HCT116 (cell line): ENCODE measurements around the gene SLC30A4. TPM values are rescaled to one million over a fixed set of nuclear protein-coding genes. Genes with fewer than 3 reads are reported as not detected.

Experiments
- ATAC-seq: fragments of 200-7000 bp; cut with Tn5 transposase; 2 replicates; pipeline ENCODE4 v1.9.1; 2020; ENCODE audit warnings: mild to moderate bottlenecking, moderate library complexity
- BruUV-seq: library from RNA; stranded (reverse); fragments of 400-500 nt; replicated peaks from 2 replicates; lab custom pipeline; 2021; lab: Mats Ljungman, UMichigan
- CTCF ChIA-PET: fragments of 300-600 bp; sonication (Branson Sonifier 250); formaldehyde crosslinking; loops from one replicate; lab custom pipeline; 2021; ENCODE audit warnings: antibody characterized with exemption; lab: Charles Lee
- POLR2A ChIA-PET: fragments of 300-600, 350-600 bp; sonication (Branson Sonifier 250); formaldehyde crosslinking; loops from one replicate; lab custom pipeline; 2021; ENCODE audit warnings: antibody characterized with exemption; lab: Charles Lee
- RAD21 ChIA-PET, 2 experiments: fragments of 300-600 bp; sonication (Branson Sonifier 250); formaldehyde crosslinking; loops; one replicate each; lab custom pipeline; 2023; ENCODE audit warnings: low total read pairs in 2 of 2; ENCODE audit not compliant: uncharacterized antibody in 2 of 2, unreplicated experiment in 2 of 2, low non-redundant PET in 1 of 2; lab: Charles Lee
- DNase-seq: peaks from one replicate; pipeline ENCODE4 v3.0.0-alpha.2; 2010; ENCODE audit warnings: low read depth, low spot score
- H2AFZ ChIP-seq: fragments of 200-600 bp; shearing (Covaris generic), sonication (generic); 2 replicates; pipeline ENCODE4 v1.6.1; 2017; ENCODE audit warnings: low read depth, mixed run types, mixed read lengths, antibody characterized with exemption, low read length; ENCODE audit not compliant: poor library complexity, severe bottlenecking
- H3K27ac ChIP-seq: 2 replicates; pipeline ENCODE4 v1.5.1; 2012; ENCODE audit warnings: low read depth, low read length
- H3K27me3 ChIP-seq: fragments of 200-600 bp; sonication (generic); 2 replicates; pipeline ENCODE4 v1.6.1; 2016; ENCODE audit warnings: mixed run types, low read length, mixed read lengths; ENCODE audit not compliant: insufficient read depth
- H3K36me3 ChIP-seq, 2 experiments: fragments of 200-500 bp in 1 of 2; fragments of 200-600 bp in 1 of 2; sonication (Bioruptor generic) in 1 of 2; sonication (generic) in 1 of 2; 2 replicates each; pipeline versions ENCODE4 v1.5.1 to v1.6.1; 2014 to 2016; ENCODE audit warnings: low read length in 2 of 2, inconsistent platforms in 1 of 2, mixed read lengths in 1 of 2, mixed run types in 1 of 2; ENCODE audit not compliant: insufficient read depth in 2 of 2, control insufficient read depth in 1 of 2
- H3K4me1 ChIP-seq, 2 experiments: fragments of 200-600 bp in 1 of 2; sonication (generic) in 1 of 2; 2 replicates each; pipeline versions ENCODE4 v1.5.1 to v1.6.1; 2012 to 2017; ENCODE audit warnings: low read length in 2 of 2, inconsistent platforms in 1 of 2, mild to moderate bottlenecking in 1 of 2, mixed read lengths in 1 of 2, mixed run types in 1 of 2, moderate library complexity in 1 of 2; ENCODE audit not compliant: insufficient read depth in 2 of 2, control insufficient read depth in 1 of 2
- H3K4me2 ChIP-seq: fragments of 200-600 bp; sonication (generic); 2 replicates; pipeline ENCODE4 v1.6.1; 2017; ENCODE audit warnings: mixed run types, low read length, mixed read lengths
- H3K4me3 ChIP-seq, 2 experiments: fragments of 200-600 bp in 1 of 2; sonication (generic) in 1 of 2; replicated peaks in 1 of 2; 2 replicates each; pipeline ENCODE4 v1.5.1; 2011 to 2016; ENCODE audit warnings: low read length in 2 of 2, control low read depth in 1 of 2, low read depth in 1 of 2, mild to moderate bottlenecking in 1 of 2, mixed read lengths in 1 of 2, mixed run types in 1 of 2
- H3K79me2 ChIP-seq: fragments of 200-600 bp; sonication (generic); 2 replicates; pipeline ENCODE4 v1.6.1; 2017; ENCODE audit warnings: mild to moderate bottlenecking, mixed run types, low read length, moderate library complexity, mixed read lengths; ENCODE audit not compliant: insufficient read depth
- H3K9ac ChIP-seq: fragments of 200-600 bp; sonication (generic); 2 replicates; pipeline ENCODE4 v1.6.1; 2016; ENCODE audit warnings: low read length, mixed read lengths
- H3K9me2 ChIP-seq: fragments of 200-600 bp; sonication (generic), shearing (Covaris generic); 2 replicates; pipeline ENCODE4 v1.6.1; 2017; ENCODE audit warnings: mixed run types, mild to moderate bottlenecking, moderate library complexity; ENCODE audit not compliant: insufficient read depth
- H3K9me3 ChIP-seq, 2 experiments: fragments of 200-500 bp in 1 of 2; fragments of 200-600 bp in 1 of 2; sonication (Bioruptor generic) in 1 of 2; sonication (generic) in 1 of 2; 2 replicates each; pipeline ENCODE4 v1.6.1; 2014 to 2017; ENCODE audit warnings: low read length in 2 of 2, mixed read lengths in 2 of 2, inconsistent platforms in 1 of 2, low read depth in 1 of 2, mild to moderate bottlenecking in 1 of 2, mixed run types in 1 of 2, moderate library complexity in 1 of 2; ENCODE audit not compliant: control insufficient read depth in 1 of 2, insufficient read depth in 1 of 2
- H4K20me1 ChIP-seq: fragments of 200-600 bp; sonication (generic), shearing (Covaris generic); 2 replicates; pipeline ENCODE4 v1.6.1; 2017; ENCODE audit warnings: mixed run types, mild to moderate bottlenecking, moderate library complexity; ENCODE audit not compliant: insufficient read depth
- CBX3 ChIP-seq: IDR thresholded peaks from 2 replicates; pipeline ENCODE4 v1.6.1; 2012; ENCODE audit warnings: low read depth
- CEBPB ChIP-seq: IDR thresholded peaks from 2 replicates; pipeline ENCODE4 v1.6.1; 2012; ENCODE audit warnings: low read depth
- EZH2 ChIP-seq: fragments of 200-600 bp; sonication (generic); IDR thresholded peaks from 2 replicates; pipeline ENCODE4 v1.6.1; 2017; ENCODE audit warnings: antibody characterized with exemption, mixed run types
- FOSL1 ChIP-seq: IDR thresholded peaks from 2 replicates; pipeline ENCODE4 v1.6.1; 2012; ENCODE audit warnings: low read depth
- MAX ChIP-seq: IDR thresholded peaks from 2 replicates; pipeline ENCODE4 v1.6.1; 2012
- POLR2A ChIP-seq: IDR thresholded peaks from 2 replicates; pipeline ENCODE4 v1.7.0; 2011; ENCODE audit warnings: borderline replicate concordance; ENCODE audit not compliant: insufficient read depth, insufficient read length; ENCODE audit errors: extremely low read depth
- POLR2AphosphoS5 ChIP-seq: IDR thresholded peaks from 2 replicates; pipeline ENCODE4 v1.6.1; 2011; ENCODE audit warnings: mild to moderate bottlenecking, low read depth, low read length, moderate library complexity
- SP1 ChIP-seq: IDR thresholded peaks from 2 replicates; pipeline ENCODE4 v1.6.1; 2012; ENCODE audit warnings: low read depth
- SRF ChIP-seq: IDR thresholded peaks from 2 replicates; pipeline ENCODE4 v1.6.1; 2012; ENCODE audit warnings: low read depth
- TCF7L2 ChIP-seq: IDR thresholded peaks from 2 replicates; pipeline ENCODE4 v1.7.0; 2011; ENCODE audit warnings: borderline replicate concordance, inconsistent platforms; ENCODE audit not compliant: insufficient read depth, insufficient read length; ENCODE audit errors: extremely low read depth
- YY1 ChIP-seq: IDR thresholded peaks from 2 replicates; pipeline ENCODE4 v1.6.1; 2011; ENCODE audit warnings: low read length, low read depth, moderate library complexity, mild to moderate bottlenecking; ENCODE audit not compliant: insufficient replicate concordance; ENCODE audit errors: extremely low read depth
- ZFX ChIP-seq: fragments of 450-650 bp; IDR thresholded peaks from 2 replicates; pipeline ENCODE4 v1.6.1; 2017
- ZNF274 ChIP-seq: fragments of 200-500 bp; sonication (Bioruptor generic); IDR thresholded peaks from 2 replicates; pipeline ENCODE4 v1.6.1; 2014; ENCODE audit warnings: mild to moderate bottlenecking, low read depth, low read length, inconsistent platforms
- intact Hi-C: fragments of 100-400 bp; cut with micrococcal nuclease; formaldehyde crosslinking; loops from 2 replicates; pipeline ENCODE4 v1.10.0; 2022
- total RNA-seq: library from RNA; stranded (reverse); gene quantifications from one replicate; pipeline ENCODE4 v1.2.1, GENCODE V29; 2021; ENCODE audit not compliant: unreplicated experiment
- TF ChIP-seq, protein P1 (sequence below), 3 experiments: fragments of 200-600 bp in 1 of 3; sonication (generic) in 1 of 3; IDR thresholded peaks in 2 of 3; conservative IDR thresholded peaks in 1 of 3; 2 replicates each; pipeline ENCODE4 v1.5.1; 2012 to 2017; ENCODE audit warnings: low read depth in 2 of 3, low read length in 2 of 3, antibody characterized with exemption in 1 of 3, borderline replicate concordance in 1 of 3, control low read depth in 1 of 3, mild to moderate bottlenecking in 1 of 3, mixed read lengths in 1 of 3, mixed run types in 1 of 3, moderate library complexity in 1 of 3; ENCODE audit not compliant: insufficient read depth in 1 of 3
- TF ChIP-seq, protein P2 (sequence below): IDR thresholded peaks from 2 replicates; pipeline ENCODE4 v1.6.1; 2012; ENCODE audit warnings: low read depth

Gene SLC30A4
- total RNA-seq, 1 experiment from 2014 or later = 2.7 TPM

- BruUV-seq = no TSS peak
- Histone ChIP-seq H3K4me1 (no peaks in the 10 kb centered on the region), H3K79me2 (no peaks in the 10 kb centered on the region), H3K36me3 (no peaks in the 10 kb centered on the region), H4K20me1 (no peaks in the 10 kb centered on the region), H3K9me3 (no peaks in the 10 kb centered on the region), H3K4me3 (no peak overlapping the region), H3K27me3 (no peaks in the 10 kb centered on the region), H3K27ac (no peak overlapping the region), H3K9me2 (no peaks in the 10 kb centered on the region), H3K9ac (no peak overlapping the region), H3K4me2 (no peak overlapping the region), H2AFZ (no peak overlapping the region)
- RAD21 ChIA-PET = no interaction called here
- TF ChIP-seq ZNF274 (no peak), TCF7L2 (no peak), ZFX (no peak), FOSL1 (no peak), YY1 (no peak), POLR2AphosphoS5 (no peak), CBX3 (no peak), SRF (no peak)
- POLR2A ChIA-PET = no interaction called here
- ATAC-seq (no peak), DNase-seq (no peak)
- CTCF ChIA-PET = interaction anchor here (1.5 kb wide), 1 partner anchor 377 kb away, joined by 3 read pairs; no protein-coding TSS in a partner anchor
- intact Hi-C loops = no loop called here
Observed at GRCh38 chr15:45495588-45495987, 27.0 kb downstream of the SLC30A4 start.

- H3K36me3 ChIP-seq = no peaks in the 10 kb centered on the region
- no peak for DNase-seq
- RAD21 ChIA-PET = no interaction called here
- BruUV-seq = no TSS peak
- no peaks in the 10 kb centered on the region for H3K9me3 ChIP-seq
- H3K27me3 ChIP-seq = no peaks in the 10 kb centered on the region
- H4K20me1 ChIP-seq = no peaks in the 10 kb centered on the region
- no peaks in the 10 kb centered on the region for H3K4me1 ChIP-seq
- H3K4me2 ChIP-seq = no peak overlapping the region
- POLR2A ChIA-PET = no interaction called here
- no peaks in the 10 kb centered on the region for H3K79me2 ChIP-seq
- intact Hi-C loops = no loop called here
- CTCF ChIA-PET = no interaction called here
- H3K27ac ChIP-seq = no peak overlapping the region
- no peak overlapping the region for H3K4me3 ChIP-seq
- no peaks in the 10 kb centered on the region for H3K9me2 ChIP-seq
- no peak overlapping the region for H3K9ac ChIP-seq
- ATAC-seq = no peak
- no peak overlapping the region for H2AFZ ChIP-seq
- no peak for TF ChIP-seq EZH2
- no peak for TF ChIP-seq POLR2A
- TF ChIP-seq SRF = no peak
- TF ChIP-seq MAX = no peak
- TF ChIP-seq, protein P1, sequence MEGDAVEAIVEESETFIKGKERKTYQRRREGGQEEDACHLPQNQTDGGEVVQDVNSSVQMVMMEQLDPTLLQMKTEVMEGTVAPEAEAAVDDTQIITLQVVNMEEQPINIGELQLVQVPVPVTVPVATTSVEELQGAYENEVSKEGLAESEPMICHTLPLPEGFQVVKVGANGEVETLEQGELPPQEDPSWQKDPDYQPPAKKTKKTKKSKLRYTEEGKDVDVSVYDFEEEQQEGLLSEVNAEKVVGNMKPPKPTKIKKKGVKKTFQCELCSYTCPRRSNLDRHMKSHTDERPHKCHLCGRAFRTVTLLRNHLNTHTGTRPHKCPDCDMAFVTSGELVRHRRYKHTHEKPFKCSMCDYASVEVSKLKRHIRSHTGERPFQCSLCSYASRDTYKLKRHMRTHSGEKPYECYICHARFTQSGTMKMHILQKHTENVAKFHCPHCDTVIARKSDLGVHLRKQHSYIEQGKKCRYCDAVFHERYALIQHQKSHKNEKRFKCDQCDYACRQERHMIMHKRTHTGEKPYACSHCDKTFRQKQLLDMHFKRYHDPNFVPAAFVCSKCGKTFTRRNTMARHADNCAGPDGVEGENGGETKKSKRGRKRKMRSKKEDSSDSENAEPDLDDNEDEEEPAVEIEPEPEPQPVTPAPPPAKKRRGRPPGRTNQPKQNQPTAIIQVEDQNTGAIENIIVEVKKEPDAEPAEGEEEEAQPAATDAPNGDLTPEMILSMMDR (IDR thresholded peaks at IDR 0.05 in 2 of 3, conservative IDR thresholded peaks at IDR 0.05 in 1 of 3; ENCODE audit: borderline replicate concordance in 1 of 3, insufficient read depth in 1 of 3, low read depth in 2 of 3, low read length in 2 of 3) = no peak
- no peak for TF ChIP-seq SP1
- TF ChIP-seq CEBPB = no peak
- no peak for TF ChIP-seq TCF7L2
- TF ChIP-seq, protein P2, sequence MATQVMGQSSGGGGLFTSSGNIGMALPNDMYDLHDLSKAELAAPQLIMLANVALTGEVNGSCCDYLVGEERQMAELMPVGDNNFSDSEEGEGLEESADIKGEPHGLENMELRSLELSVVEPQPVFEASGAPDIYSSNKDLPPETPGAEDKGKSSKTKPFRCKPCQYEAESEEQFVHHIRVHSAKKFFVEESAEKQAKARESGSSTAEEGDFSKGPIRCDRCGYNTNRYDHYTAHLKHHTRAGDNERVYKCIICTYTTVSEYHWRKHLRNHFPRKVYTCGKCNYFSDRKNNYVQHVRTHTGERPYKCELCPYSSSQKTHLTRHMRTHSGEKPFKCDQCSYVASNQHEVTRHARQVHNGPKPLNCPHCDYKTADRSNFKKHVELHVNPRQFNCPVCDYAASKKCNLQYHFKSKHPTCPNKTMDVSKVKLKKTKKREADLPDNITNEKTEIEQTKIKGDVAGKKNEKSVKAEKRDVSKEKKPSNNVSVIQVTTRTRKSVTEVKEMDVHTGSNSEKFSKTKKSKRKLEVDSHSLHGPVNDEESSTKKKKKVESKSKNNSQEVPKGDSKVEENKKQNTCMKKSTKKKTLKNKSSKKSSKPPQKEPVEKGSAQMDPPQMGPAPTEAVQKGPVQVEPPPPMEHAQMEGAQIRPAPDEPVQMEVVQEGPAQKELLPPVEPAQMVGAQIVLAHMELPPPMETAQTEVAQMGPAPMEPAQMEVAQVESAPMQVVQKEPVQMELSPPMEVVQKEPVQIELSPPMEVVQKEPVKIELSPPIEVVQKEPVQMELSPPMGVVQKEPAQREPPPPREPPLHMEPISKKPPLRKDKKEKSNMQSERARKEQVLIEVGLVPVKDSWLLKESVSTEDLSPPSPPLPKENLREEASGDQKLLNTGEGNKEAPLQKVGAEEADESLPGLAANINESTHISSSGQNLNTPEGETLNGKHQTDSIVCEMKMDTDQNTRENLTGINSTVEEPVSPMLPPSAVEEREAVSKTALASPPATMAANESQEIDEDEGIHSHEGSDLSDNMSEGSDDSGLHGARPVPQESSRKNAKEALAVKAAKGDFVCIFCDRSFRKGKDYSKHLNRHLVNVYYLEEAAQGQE = no peak
- no peak for TF ChIP-seq FOSL1
Observed at GRCh38 chr15:45489690-45490238, 32.8 kb downstream of the SLC30A4 start.
